Neural progenitor cell (in vitro differentiated cells): ENCODE results near the gene PRSS35. TPM values are rescaled to one million over a fixed set of nuclear protein-coding genes. Genes with fewer than 3 reads are reported as not detected.
A peak's percentile ranks its signal among the peaks of the same experiment; 100 is the strongest.

ENCODE experiments used
- DNase-seq: peaks from one replicate; pipeline ENCODE4 v3.0.0-alpha.2; 2016; ENCODE audit warnings: low spot score
- H2AFZ ChIP-seq: fragments of 200-600 bp; sonication (generic); replicated peaks from 2 replicates; pipeline ENCODE4 v1.6.1; 2016; ENCODE audit warnings: antibody characterized with exemption
- H3F3A ChIP-seq: fragments of 200-600 bp; sonication (generic); 2 replicates; pipeline ENCODE4 v1.6.1; 2016; ENCODE audit warnings: antibody characterized with exemption, low read depth
- H3K27ac ChIP-seq: fragments of 200-600 bp; sonication (generic); 2 replicates; pipeline ENCODE4 v1.5.1; 2016; ENCODE audit warnings: mild to moderate bottlenecking
- H3K27me3 ChIP-seq: fragments of 200-600 bp; sonication (generic); 2 replicates; pipeline ENCODE4 v1.6.1; 2016; ENCODE audit warnings: mild to moderate bottlenecking, moderate library complexity
- H3K36me3 ChIP-seq: fragments of 200-600 bp; sonication (generic); 2 replicates; pipeline ENCODE4 v1.5.1; 2016
- H3K4me1 ChIP-seq: fragments of 200-600 bp; sonication (generic); 2 replicates; pipeline ENCODE4 v1.6.1; 2016; ENCODE audit warnings: mixed run types
- H3K4me2 ChIP-seq: fragments of 200-600 bp; sonication (generic); 2 replicates; pipeline ENCODE4 v1.6.1; 2016
- H3K4me3 ChIP-seq: fragments of 200-600 bp; sonication (generic); 2 replicates; pipeline ENCODE4 v1.5.1; 2016
- H3K79me2 ChIP-seq: fragments of 200-600 bp; sonication (generic); 2 replicates; pipeline ENCODE4 v1.6.1; 2016; ENCODE audit warnings: low read depth
- H3K9ac ChIP-seq: fragments of 200-600 bp; sonication (generic); 2 replicates; pipeline ENCODE4 v1.6.1; 2016
- H3K9me3 ChIP-seq: fragments of 200-600 bp; sonication (generic); 2 replicates; pipeline ENCODE4 v1.5.1; 2016; ENCODE audit warnings: low read depth
- H4K20me1 ChIP-seq: fragments of 200-600 bp; sonication (generic); 2 replicates; pipeline ENCODE4 v1.6.1; 2016; ENCODE audit warnings: low read depth
- H3K27ac Mint-ChIP-seq: 3 replicates; pipeline ENCODE4 v1.8.0; 2021; ENCODE audit warnings: mixed read lengths
- H3K27me3 Mint-ChIP-seq: 2 replicates; pipeline ENCODE4 v1.8.0; 2022; ENCODE audit warnings: low read depth, mild to moderate bottlenecking, inconsistent platforms, moderate library complexity, mixed read lengths; ENCODE audit not compliant: insufficient read depth
- H3K36me3 Mint-ChIP-seq: 3 replicates; pipeline ENCODE4 v1.8.0; 2021; ENCODE audit warnings: mixed read lengths
- H3K4me1 Mint-ChIP-seq: 3 replicates; pipeline ENCODE4 v1.8.0; 2021; ENCODE audit warnings: mixed read lengths
- H3K4me3 Mint-ChIP-seq: 3 replicates; pipeline ENCODE4 v1.8.0; 2021; ENCODE audit warnings: mild to moderate bottlenecking, moderate library complexity, mixed read lengths
- H3K9me3 Mint-ChIP-seq: 3 replicates; pipeline ENCODE4 v1.8.0; 2020; ENCODE audit warnings: mixed read lengths
- EZH2 ChIP-seq: fragments of 200-600 bp; sonication (generic); IDR thresholded peaks from 2 replicates; pipeline ENCODE4 v1.6.1; 2017; ENCODE audit warnings: antibody characterized with exemption, mild to moderate bottlenecking, moderate library complexity
- EZH2phosphoT487 ChIP-seq: fragments of 200-600 bp; sonication (generic); IDR thresholded peaks from 2 replicates; pipeline ENCODE4 v1.6.1; 2017; ENCODE audit warnings: antibody characterized with exemption
- total RNA-seq: library from RNA; depleted of rRNA; stranded (reverse); fragments of >200 nt; gene quantifications from 2 replicates; pipeline ENCODE4 v1.2.3, GENCODE V29; 2015; ENCODE audit warnings: low replicate concordance
- TF ChIP-seq, protein P1 (sequence below): fragments of 200-600 bp; sonication (generic); IDR thresholded peaks from 2 replicates; pipeline ENCODE4 v1.5.1; 2017; ENCODE audit warnings: antibody characterized with exemption, mild to moderate bottlenecking

The PRSS35 gene
- total RNA-seq, 1 donor from 2014 or later, result 4.5 TPM

DNA sequence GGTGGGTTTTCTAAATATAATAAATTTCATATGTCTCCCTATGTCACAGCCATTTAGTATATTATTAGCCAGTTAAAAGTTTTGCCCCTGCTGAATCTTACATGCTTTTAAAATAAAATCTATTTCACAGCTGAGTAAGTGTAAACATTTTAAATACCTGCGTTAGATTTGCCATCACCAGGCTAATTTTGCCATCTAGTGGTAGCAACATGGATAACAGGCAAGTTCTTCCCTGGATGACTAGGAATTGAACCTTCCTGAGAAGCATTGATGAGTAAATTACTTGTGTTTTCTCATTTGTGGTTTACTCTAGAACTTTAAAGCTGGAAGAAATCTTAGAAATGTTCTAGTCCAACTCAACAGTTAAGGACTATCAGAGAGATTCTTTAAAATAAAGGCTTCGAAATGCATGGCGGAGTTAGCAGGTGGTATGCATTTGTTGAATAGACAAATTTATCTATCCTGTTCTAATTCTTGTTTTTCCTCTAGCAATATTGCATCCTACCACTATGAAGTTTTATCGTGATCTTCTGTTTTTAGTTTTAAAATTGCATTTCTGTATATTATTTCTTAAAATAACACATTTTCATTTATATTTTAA lies 2.6 kb downstream of the PRSS35 start:
- Histone ChIP-seq H3K4me3 (no peak overlapping the region), H4K20me1 (no peaks in the 10 kb centered on the region), H3K9me3 (no peaks in the 10 kb centered on the region), H3K4me2 (no peak overlapping the region), H3K36me3 (no peaks in the 10 kb centered on the region), H3F3A (peaks cover 12% of the 10 kb centered on the region), H2AFZ (no peak overlapping the region), H3K27ac (no peak overlapping the region), H3K9ac (no peak overlapping the region), H3K4me1 (peaks cover 17% of the 10 kb centered on the region), H3K79me2 (no peaks in the 10 kb centered on the region), H3K27me3 (peaks cover 13% of the 10 kb centered on the region)
- Mint-ChIP-seq H3K27ac (no peak overlapping the region), H3K4me3 (no peak overlapping the region), H3K4me1 (peaks cover 18% of the 10 kb centered on the region), H3K27me3 (no peaks in the 10 kb centered on the region), H3K36me3 (no peaks in the 10 kb centered on the region), H3K9me3 (no peaks in the 10 kb centered on the region)
- DNase-seq, result peak; percentile 67
- TF ChIP-seq, protein P1, sequence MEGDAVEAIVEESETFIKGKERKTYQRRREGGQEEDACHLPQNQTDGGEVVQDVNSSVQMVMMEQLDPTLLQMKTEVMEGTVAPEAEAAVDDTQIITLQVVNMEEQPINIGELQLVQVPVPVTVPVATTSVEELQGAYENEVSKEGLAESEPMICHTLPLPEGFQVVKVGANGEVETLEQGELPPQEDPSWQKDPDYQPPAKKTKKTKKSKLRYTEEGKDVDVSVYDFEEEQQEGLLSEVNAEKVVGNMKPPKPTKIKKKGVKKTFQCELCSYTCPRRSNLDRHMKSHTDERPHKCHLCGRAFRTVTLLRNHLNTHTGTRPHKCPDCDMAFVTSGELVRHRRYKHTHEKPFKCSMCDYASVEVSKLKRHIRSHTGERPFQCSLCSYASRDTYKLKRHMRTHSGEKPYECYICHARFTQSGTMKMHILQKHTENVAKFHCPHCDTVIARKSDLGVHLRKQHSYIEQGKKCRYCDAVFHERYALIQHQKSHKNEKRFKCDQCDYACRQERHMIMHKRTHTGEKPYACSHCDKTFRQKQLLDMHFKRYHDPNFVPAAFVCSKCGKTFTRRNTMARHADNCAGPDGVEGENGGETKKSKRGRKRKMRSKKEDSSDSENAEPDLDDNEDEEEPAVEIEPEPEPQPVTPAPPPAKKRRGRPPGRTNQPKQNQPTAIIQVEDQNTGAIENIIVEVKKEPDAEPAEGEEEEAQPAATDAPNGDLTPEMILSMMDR, result peak; percentile 90
- TF ChIP-seq EZH2phosphoT487 (no peak), EZH2 (no peak)

DNA sequence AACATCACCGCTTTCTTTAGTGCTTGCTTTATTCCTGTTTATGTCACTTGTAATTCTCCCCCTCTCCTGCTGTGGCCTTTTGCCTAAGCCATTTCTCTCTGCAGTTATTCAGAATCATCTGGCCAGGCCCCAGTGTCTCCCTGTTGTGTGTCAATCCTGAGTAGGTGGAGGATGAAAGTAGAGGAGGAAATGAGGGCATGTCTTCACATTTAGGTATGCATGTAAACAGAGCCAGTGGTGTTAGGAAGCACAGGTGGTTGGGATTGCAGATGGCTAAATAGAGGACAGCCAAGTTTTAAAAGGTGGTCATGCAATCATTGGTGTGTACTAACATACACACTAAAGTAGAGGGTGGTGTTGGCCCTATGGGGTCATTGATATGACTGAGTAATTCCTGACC lies 5.2 kb downstream of the PRSS35 start:
- Histone ChIP-seq H3K36me3 (no peaks in the 10 kb centered on the region), H3F3A (peaks cover 5% of the 10 kb centered on the region), H3K9me3 (no peaks in the 10 kb centered on the region), H3K27me3 (peaks cover 13% of the 10 kb centered on the region), H3K4me3 (no peak overlapping the region), H3K4me2 (no peak overlapping the region), H2AFZ (no peak overlapping the region), H4K20me1 (no peaks in the 10 kb centered on the region), H3K79me2 (no peaks in the 10 kb centered on the region), H3K9ac (no peak overlapping the region), H3K27ac (no peak overlapping the region), H3K4me1 (peaks cover 13% of the 10 kb centered on the region)
- Mint-ChIP-seq H3K4me3 (no peak overlapping the region), H3K4me1 (peaks cover 13% of the 10 kb centered on the region), H3K27ac (no peak overlapping the region), H3K9me3 (no peaks in the 10 kb centered on the region), H3K36me3 (no peaks in the 10 kb centered on the region), H3K27me3 (no peaks in the 10 kb centered on the region)
- no peak for TF ChIP-seq EZH2phosphoT487
- TF ChIP-seq, protein P1, result no peak
- TF ChIP-seq EZH2, result no peak
- no peak for DNase-seq

DNA sequence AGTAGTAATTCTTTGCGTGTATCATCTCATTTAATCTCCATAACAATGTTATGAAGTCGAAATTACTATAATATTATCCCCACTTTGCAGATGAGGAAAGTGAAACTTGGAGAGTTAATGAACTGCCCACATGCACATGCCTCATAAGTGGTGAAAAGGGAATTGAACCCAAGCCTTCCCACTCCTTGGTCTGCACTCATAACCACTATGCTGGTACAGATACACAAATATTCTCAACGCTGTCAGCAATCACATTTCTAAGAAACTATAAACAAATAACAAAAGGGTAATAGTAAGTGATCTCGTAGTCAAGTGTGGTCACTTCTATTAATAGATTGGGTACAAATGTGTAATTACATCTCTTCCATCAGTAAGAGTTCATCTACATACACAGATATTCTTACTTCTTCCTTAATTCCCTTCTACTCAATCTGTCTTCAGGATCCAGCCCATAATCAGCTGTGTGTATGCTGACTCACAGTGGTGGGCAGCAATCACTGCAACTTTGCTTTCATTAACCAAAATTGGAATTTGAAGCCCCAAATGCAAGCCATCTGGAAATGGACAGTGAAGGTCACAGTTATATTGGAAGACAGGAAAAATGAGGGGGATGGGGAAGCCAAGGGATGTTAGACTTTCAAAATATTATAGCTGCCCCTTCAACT lies 6.6 kb downstream of the PRSS35 start:
- no peak overlapping the region for H3K27ac ChIP-seq
- no peaks in the 10 kb centered on the region for H3K9me3 Mint-ChIP-seq

More for the DNA sequence above, 6.6 kb downstream of the PRSS35 start:
- Histone ChIP-seq H3K4me1 (no peaks in the 10 kb centered on the region), H2AFZ (no peak overlapping the region), H3K9me3 (no peaks in the 10 kb centered on the region), H3K79me2 (no peaks in the 10 kb centered on the region), H3F3A (no peaks in the 10 kb centered on the region), H3K4me2 (no peak overlapping the region), H3K4me3 (no peak overlapping the region), H3K27me3 (no peaks in the 10 kb centered on the region), H3K36me3 (no peaks in the 10 kb centered on the region), H3K9ac (no peak overlapping the region), H4K20me1 (no peaks in the 10 kb centered on the region)
- Mint-ChIP-seq H3K36me3 (no peaks in the 10 kb centered on the region), H3K4me3 (no peak overlapping the region), H3K27me3 (no peaks in the 10 kb centered on the region), H3K4me1 (peaks cover 6% of the 10 kb centered on the region), H3K27ac (no peak overlapping the region)
- TF ChIP-seq EZH2 (no peak), EZH2phosphoT487 (no peak)
- TF ChIP-seq, protein P1, result peak; percentile 49
- DNase-seq, result peak; percentile 29
